Activated CD8-positive, alpha-beta memory T cell treated with anti-CD3 and anti-CD28 coated beads for 4 hours (primary cell): Measurements from ENCODE around the gene RRM1.
"Not testable (repeated sequence)": the region's sequence is repeated elsewhere in the genome, so short reads cannot be mapped to it uniquely, and the experiment has no call there.

ENCODE experiments used
- DNase-seq, 2 donors: peaks; one replicate each; pipeline ENCODE4 v3.0.0-alpha.2; 2020; ENCODE audit warnings: low read depth in 2 of 2

Gene RRM1

DNA sequence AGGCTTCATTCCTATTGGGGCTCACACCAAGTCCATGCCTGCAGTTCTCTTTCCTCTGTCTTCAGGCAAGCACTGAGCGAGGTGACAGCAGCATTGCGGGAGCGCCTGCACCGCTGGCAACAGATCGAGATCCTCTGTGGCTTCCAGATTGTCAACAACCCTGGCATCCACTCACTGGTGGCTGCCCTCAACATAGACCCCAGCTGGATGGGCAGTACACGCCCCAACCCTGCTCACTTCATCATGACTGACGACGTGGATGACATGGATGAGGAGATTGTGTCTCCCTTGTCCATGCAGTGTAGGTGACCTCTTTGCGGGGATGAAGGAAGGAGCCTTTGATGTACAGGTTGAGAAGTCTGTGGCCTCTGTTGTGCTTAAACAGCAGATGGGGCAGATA is 11.4 kb upstream of the RRM1 start:
- no peak for DNase-seq

GRCh38 chr11:4084406-4085125 is 10.0 kb upstream of the RRM1 start:
- no peak for DNase-seq

GRCh38 chr11:4085575-4085974 is 9.0 kb upstream of the RRM1 start:
- DNase-seq = no peak

DNA sequence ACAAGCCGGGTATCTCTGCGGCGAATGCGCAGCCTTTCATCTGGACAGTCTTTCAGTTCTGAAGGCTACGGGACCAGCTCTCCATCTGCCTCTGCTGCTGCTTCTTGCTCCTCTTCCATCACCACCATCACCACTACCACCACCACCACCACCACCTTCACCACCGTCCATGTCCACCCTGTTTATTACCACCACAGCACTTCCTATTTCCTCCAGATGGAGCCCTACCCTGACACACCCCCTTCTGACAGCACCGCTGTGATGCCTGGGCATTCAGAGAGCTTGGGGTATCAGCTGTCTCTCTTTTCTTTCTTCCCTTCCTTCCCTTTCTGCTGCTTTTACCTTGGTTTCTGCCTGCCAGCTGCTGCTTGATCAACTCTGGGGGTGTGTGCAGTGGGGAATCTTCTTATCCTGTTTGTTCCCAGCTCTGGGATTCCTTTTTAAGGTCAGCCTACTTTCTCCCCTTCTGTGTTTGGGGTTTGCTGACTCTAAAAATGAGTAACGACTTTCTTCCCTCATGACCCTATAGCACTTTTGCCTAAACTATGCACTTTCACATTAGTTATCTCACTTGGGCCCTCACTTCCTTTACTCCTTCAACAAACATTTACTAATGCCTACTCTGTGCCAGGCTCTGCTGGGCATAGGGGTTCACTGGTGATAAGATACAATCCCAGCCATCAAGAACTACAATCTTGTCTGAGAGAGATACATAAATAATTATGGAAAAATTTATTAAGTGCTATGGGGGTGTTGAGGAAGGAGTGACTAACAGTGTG is 7.8 kb upstream of the RRM1 start:
- no peak for DNase-seq

- DNase-seq = no peak
These were observed 7.0 kb upstream of the RRM1 start for GRCh38 chr11:4087551-4087950.

DNA sequence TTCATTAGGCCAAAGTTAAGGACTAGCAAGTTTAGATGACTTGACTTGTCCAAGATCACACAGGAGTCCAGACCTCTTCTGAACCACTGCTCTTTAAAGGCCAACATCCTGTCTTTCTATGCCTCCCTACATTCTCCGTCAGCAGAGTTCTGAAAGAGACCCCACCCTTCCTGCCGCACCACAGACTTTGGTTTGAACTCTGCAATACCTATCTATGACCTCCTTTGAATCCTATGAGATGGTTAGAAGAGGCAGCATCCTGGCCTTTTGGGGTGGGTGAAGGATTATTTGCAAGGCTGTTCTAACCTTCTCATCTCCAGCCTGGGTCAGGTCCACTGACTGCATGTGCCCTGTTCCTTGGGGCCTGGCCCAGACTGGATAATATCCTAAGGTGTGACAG is 4.3 kb upstream of the RRM1 start:
- DNase-seq = no peak

- DNase-seq = no peak
These were observed 2.6 kb upstream of the RRM1 start for GRCh38 chr11:4092026-4092425.

- DNase-seq = no peak
These were observed 866 bp upstream of the RRM1 start for GRCh38 chr11:4093519-4094347.

DNA sequence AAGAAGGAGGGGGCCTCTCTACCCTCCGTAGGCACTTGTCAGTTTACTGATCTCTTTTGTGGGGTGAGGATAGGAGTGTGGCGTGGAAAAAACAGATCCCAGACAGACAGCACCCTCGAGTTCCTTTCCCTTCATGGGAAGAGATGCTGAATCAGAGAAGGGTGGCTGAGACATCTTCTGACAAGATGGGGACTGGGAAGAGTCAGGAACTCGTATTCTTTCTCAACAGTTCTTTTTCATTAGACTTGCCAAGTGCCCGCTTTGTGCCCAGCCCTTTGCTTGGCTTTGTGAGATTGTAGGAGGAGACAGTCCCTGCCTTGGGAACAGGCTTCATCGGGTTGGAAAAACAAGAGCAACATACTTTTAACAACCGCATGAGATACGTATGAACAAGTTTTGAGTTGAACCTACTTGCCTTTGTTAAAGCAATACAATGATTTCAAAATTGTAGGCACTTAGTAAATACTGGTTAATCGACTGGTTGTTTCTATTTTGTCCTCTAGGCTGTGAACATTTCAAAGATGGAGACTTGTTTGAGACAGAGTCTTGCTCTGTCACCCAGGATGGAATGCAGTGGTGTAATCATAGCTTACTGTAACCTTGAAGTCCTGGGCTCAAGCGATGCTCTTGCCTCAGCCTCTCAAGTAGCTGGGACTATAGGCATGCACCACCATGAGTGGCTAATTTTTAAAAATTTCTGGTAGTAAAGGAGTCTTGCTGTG is 1.1 kb downstream of the RRM1 start:
- DNase-seq = no peak

DNA sequence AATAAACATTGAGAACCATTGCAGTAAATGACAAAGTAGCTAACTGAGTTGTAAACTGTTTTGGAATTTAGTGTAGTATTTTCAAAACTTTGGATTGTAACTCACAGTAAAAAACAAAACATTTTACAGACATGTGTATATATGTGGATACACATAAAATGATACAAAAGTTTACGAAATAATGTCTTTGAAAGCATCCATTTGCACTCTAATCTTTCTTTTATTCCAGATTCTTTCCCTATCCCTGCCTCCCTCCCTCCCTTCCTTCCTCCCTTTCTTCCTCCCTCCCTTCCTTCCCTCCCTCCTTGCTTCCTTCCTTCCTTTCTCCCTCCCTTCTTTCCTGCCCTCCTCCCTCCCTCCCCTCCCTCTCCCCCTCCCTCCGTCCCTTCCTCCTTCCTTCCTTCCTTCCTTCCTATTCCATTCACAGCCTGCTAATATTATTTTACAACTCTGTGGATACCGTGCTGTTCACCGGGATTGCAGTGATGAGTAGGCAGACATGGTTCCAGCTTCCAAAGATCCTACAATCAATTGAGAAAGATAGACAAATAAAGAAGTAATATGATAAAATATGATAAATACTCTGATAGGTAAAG is 3.5 kb downstream of the RRM1 start:
- DNase-seq = no peak

DNA sequence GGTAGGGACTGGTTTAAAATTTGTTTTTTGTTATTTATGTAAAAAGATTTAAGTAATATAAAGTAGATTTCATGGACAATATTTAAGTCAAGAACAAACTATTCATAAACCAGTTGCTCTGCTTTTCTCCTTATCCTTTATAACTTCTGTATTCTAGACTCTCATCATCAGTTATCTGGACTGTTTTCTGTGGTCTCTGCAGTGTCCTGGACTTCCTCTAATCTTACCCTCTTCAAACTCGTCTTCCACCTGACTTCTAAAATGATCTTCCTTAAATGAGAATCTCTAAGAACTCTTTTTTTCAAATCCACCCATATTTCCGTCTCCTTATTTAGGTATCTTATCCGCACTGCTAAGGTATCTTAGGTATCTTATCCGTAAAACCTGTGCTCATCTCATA is 8.1 kb downstream of the RRM1 start:
- DNase-seq = no peak

DNA sequence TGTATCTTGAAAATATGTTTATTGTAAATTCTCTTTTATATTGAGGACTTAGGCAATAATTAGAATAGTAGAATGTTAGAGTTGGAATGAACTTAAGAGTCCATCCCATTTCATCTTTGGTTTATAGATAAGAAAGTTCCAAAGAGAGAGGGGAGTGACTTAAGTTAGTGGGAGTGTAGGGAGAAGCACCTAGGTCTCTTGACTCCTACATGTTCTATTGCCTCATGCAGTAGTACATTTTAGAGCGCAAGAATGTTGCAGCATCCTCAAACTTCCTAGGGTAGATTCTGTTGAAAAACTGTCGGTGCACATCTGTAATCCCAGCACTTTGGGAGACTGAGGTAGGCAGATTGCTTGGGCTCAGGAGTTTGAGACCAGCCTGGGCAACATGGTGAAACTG is 8.7 kb downstream of the RRM1 start:
- DNase-seq = no peak

DNA sequence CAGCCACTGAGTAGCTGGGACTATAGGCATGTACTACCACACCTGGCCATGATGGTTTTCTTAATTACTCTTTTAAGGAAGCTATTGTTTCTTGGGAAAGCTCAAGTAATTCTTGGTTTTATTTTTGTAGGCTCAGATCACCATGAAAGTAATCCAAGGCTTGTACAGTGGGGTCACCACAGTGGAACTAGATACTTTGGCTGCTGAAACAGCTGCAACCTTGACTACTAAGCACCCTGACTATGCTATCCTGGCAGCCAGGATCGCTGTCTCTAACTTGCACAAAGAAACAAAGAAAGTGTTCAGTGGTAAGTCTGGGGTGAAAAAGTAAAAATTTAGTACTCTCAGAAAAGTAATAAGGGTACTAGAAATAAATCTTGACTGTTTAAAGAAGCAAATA is 11.3 kb downstream of the RRM1 start:
- DNase-seq = no peak

DNA sequence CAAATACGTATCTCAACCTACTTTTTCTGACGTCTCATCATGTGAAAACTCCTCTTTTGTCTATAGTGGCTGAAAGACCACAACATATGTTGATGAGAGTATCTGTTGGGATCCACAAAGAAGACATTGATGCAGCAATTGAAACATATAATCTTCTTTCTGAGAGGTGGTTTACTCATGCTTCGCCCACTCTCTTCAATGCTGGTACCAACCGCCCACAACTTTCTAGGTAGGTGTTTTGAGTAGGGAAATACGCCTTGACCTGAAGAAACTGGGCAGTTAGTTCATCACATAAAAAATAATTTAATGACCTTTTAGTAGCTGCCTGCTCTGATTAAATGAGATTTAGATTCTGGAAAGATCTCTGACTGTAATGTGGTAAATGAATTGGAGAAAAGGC is 17.2 kb downstream of the RRM1 start:
- DNase-seq = no peak

DNA sequence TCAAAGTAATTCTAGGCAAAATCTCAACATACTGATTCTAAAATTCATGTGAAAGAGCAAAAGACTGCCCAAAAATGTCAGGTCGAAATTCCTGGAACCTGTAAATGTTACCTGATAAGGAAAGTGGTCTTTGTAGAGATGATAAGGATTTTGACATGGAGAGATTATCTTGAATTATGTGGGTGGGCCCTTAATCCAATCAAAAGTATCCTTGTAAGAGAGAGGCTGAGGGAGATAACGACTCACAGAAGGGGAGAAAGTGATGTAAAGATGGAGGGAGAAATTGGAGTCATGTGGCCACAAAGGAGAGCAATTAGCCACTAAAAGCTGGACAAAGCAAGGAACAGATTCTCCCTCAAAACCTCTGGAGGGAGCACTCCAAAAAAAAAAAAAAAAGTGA is 20.5 kb downstream of the RRM1 start:
- DNase-seq = no peak

DNA sequence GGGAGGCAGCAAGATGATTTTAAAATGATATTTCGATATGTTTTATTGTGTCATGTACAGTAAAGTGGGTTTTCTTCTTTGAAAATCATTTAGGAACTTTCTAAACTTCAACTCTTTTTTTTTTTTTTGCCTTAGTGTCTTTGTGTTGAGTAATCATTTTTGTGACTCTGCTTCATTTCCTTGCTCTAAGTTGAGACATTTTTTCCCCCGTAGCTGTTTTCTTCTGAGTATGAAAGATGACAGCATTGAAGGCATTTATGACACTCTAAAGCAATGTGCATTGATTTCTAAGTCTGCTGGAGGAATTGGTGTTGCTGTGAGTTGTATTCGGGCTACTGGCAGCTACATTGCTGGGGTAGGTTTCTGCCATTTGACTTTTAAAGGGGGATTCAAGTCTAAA is 23.5 kb downstream of the RRM1 start:
- DNase-seq = no peak

- no peak for DNase-seq
These were observed 28.6 kb downstream of the RRM1 start for GRCh38 chr11:4123218-4123617.

DNA sequence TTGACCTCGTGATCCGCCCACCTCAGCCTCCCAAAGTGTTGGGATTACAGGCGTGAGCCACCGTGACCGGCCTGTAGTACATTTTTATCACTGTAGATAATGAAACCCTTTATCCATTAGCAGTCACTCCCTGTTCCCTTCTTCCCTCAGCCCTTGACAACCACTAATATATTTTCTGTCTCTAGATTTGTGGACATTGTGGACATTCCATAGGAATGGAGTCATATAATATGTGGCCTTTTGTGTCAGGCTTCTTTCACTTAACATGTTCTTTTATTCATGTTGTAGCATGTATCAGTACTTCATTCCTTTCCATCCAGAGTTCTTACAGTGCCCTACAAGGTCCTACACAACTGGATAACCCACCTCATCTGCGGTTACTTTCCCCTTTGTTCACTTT is 30.5 kb downstream of the RRM1 start:
- DNase-seq = no peak

GRCh38 chr11:4127357-4127756 is 32.8 kb downstream of the RRM1 start:
- DNase-seq = no peak

- DNase-seq = not testable (repeated sequence)
These were observed 35.6 kb downstream of the RRM1 start for GRCh38 chr11:4130219-4130618.

- no peak for DNase-seq
These were observed 40.2 kb downstream of the RRM1 start for GRCh38 chr11:4134806-4135205.

- no peak for DNase-seq
These were observed 43.9 kb downstream of the RRM1 start for GRCh38 chr11:4138497-4138896.
